ENCODE data around the gene SPAG9.

GRCh38 chr17:51133365-51133764 lies 12.7 kb upstream of the SPAG9 start:
- TF ChIP-seq, protein P1, sequence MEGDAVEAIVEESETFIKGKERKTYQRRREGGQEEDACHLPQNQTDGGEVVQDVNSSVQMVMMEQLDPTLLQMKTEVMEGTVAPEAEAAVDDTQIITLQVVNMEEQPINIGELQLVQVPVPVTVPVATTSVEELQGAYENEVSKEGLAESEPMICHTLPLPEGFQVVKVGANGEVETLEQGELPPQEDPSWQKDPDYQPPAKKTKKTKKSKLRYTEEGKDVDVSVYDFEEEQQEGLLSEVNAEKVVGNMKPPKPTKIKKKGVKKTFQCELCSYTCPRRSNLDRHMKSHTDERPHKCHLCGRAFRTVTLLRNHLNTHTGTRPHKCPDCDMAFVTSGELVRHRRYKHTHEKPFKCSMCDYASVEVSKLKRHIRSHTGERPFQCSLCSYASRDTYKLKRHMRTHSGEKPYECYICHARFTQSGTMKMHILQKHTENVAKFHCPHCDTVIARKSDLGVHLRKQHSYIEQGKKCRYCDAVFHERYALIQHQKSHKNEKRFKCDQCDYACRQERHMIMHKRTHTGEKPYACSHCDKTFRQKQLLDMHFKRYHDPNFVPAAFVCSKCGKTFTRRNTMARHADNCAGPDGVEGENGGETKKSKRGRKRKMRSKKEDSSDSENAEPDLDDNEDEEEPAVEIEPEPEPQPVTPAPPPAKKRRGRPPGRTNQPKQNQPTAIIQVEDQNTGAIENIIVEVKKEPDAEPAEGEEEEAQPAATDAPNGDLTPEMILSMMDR (IDR thresholded peaks at IDR 0.05; ENCODE audit: poor library complexity): no peak
- TF ChIP-seq EZH2 (IDR thresholded peaks at IDR 0.05; ENCODE audit: borderline replicate concordance) (no peak), EZH2phosphoT487 (IDR thresholded peaks at IDR 0.05; ENCODE audit: low read depth, severe bottlenecking, unreplicated experiment) (no peak)

Measured in hepatocyte (in vitro differentiated cells).